Measurements from ENCODE around the gene CASP1.

GRCh38 chr11:105022527-105022926, 12.4 kb downstream of the CASP1 start:
- TF ChIP-seq TRIM28 (IDR thresholded peaks at IDR 0.05; ENCODE audit: borderline replicate concordance, low read length) (no peak), ZNF133 (tag by site-specific recombination; IDR thresholded peaks at IDR 0.05) (no peak), ZNF510 (tag by site-specific recombination; IDR thresholded peaks at IDR 0.05; ENCODE audit: insufficient replicate concordance) (no peak), MYNN (tag by site-specific recombination; IDR thresholded peaks at IDR 0.05; ENCODE audit: borderline replicate concordance) (no peak), ZNF221 (tag by site-specific recombination; IDR thresholded peaks at IDR 0.05; ENCODE audit: borderline replicate concordance) (no peak), ZNF184 (tag by site-specific recombination; IDR thresholded peaks at IDR 0.05) (no peak), ZNF10 (tag by site-specific recombination; IDR thresholded peaks at IDR 0.05) (no peak), ZNF138 (tag by site-specific recombination; IDR thresholded peaks at IDR 0.05; ENCODE audit: borderline replicate concordance) (no peak), YY1 (tag by site-specific recombination; IDR thresholded peaks at IDR 0.05) (no peak), CTCF (tag by site-specific recombination; IDR thresholded peaks at IDR 0.05) (no peak), ZNF274 (IDR thresholded peaks at IDR 0.05; ENCODE audit: low read length) (no peak), ZNF274 (tag by site-specific recombination; IDR thresholded peaks at IDR 0.05; ENCODE audit: borderline replicate concordance) (no peak), PBX3 (CRISPR knock-in tag; IDR thresholded peaks at IDR 0.05) (no peak), REST (tag by site-specific recombination; IDR thresholded peaks at IDR 0.05) (no peak), SP3 (tag by site-specific recombination; IDR thresholded peaks at IDR 0.05) (no peak)

Measured in HEK293 (cell line).